Mesothelial cell of epicardium (in vitro differentiated cells): ENCODE results near the gene CT45A6. TPM values are rescaled to one million over a fixed set of nuclear protein-coding genes. Genes with fewer than 3 reads are reported as not detected.
"Not testable (repeated sequence)": the region's sequence is repeated elsewhere in the genome, so short reads cannot be mapped to it uniquely, and the experiment has no call there.

Source experiments
- DNase-seq, 2 experiments: peaks; one replicate each; pipeline ENCODE4 v3.0.0; 2021; ENCODE audit warnings: low spot score in 2 of 2; ENCODE audit not compliant: unreplicated experiment in 2 of 2
- H3K27ac Mint-ChIP-seq: 2 replicates; pipeline ENCODE4 v1.8.0; 2021; ENCODE audit warnings: mixed read lengths
- H3K27me3 Mint-ChIP-seq: 2 replicates; pipeline ENCODE4 v1.8.0; 2021; ENCODE audit warnings: low read depth, mixed read lengths
- H3K36me3 Mint-ChIP-seq: 2 replicates; pipeline ENCODE4 v1.8.0; 2021; ENCODE audit warnings: mixed read lengths
- H3K4me1 Mint-ChIP-seq: 2 replicates; pipeline ENCODE4 v1.8.0; 2021; ENCODE audit warnings: mixed read lengths
- H3K4me3 Mint-ChIP-seq: 2 replicates; pipeline ENCODE4 v1.8.0; 2021; ENCODE audit warnings: mild to moderate bottlenecking, moderate library complexity, mixed read lengths
- H3K9me3 Mint-ChIP-seq: 2 replicates; pipeline ENCODE4 v1.8.0; 2021; ENCODE audit warnings: mixed read lengths
- total RNA-seq: library from RNA; stranded (reverse); gene quantifications from 3 replicates; pipeline ENCODE4 v1.2.1, GENCODE V29; 2021

Gene CT45A6
- not detected in 3 replicates for total RNA-seq

- not testable (repeated sequence) for H3K27me3 Mint-ChIP-seq, DNase-seq, H3K36me3 Mint-ChIP-seq, H3K4me3 Mint-ChIP-seq, H3K4me1 Mint-ChIP-seq, H3K9me3 Mint-ChIP-seq, H3K27ac Mint-ChIP-seq
Measured at GRCh38 chrX:135802687-135803086, at the start of gene CT45A6. CT45A6 (minus strand) TSS chrX:135802787; CDS start chrX:135798993, 3,794 bp downstream.

GRCh38 chrX:135837180-135837579, 34.6 kb upstream of the CT45A6 start, which contains the start of gene CT45A7:
CT45A7 (minus strand) TSS chrX:135837280; CDS start chrX:135833533, 3,747 bp downstream.
- not testable (repeated sequence) for H3K4me1 Mint-ChIP-seq, DNase-seq, H3K27me3 Mint-ChIP-seq, H3K4me3 Mint-ChIP-seq, H3K36me3 Mint-ChIP-seq, H3K27ac Mint-ChIP-seq, H3K9me3 Mint-ChIP-seq

- not testable (repeated sequence) for DNase-seq, H3K27ac Mint-ChIP-seq, H3K4me1 Mint-ChIP-seq, H3K36me3 Mint-ChIP-seq, H3K4me3 Mint-ChIP-seq, H3K27me3 Mint-ChIP-seq, H3K9me3 Mint-ChIP-seq
Measured at GRCh38 chrX:135819912-135820311, 17.3 kb upstream of the CT45A6 start, which contains the start of gene CT45A2. CT45A2 (minus strand) TSS chrX:135820012; CDS start chrX:135816265, 3,747 bp downstream.

GRCh38 chrX:135785403-135785802, 17.2 kb downstream of the CT45A6 start, which contains the start of gene CT45A5:
CT45A5 (minus strand) TSS chrX:135785503; CDS start chrX:135781729, 3,774 bp downstream.
- not testable (repeated sequence) for H3K4me1 Mint-ChIP-seq, H3K27ac Mint-ChIP-seq, H3K4me3 Mint-ChIP-seq, H3K36me3 Mint-ChIP-seq, DNase-seq, H3K9me3 Mint-ChIP-seq, H3K27me3 Mint-ChIP-seq

- H3K4me3 Mint-ChIP-seq, H3K9me3 Mint-ChIP-seq, DNase-seq, H3K4me1 Mint-ChIP-seq, H3K27me3 Mint-ChIP-seq, H3K36me3 Mint-ChIP-seq, H3K27ac Mint-ChIP-seq: not testable (repeated sequence)
Measured at GRCh38 chrX:135768091-135768490, 34.5 kb downstream of the CT45A6 start, which contains the start of gene CT45A3. CT45A3 (minus strand) TSS chrX:135768191; CDS start chrX:135764444, 3,747 bp downstream.

GRCh38 chrX:135744739-135745138, 57.8 kb downstream of the CT45A6 start:
- not testable (repeated sequence) for H3K4me3 Mint-ChIP-seq, H3K4me1 Mint-ChIP-seq, H3K27ac Mint-ChIP-seq, H3K36me3 Mint-ChIP-seq, DNase-seq, H3K27me3 Mint-ChIP-seq
- peaks cover 43% of the 10 kb centered on the region for H3K9me3 Mint-ChIP-seq

Other genes with a start within 250 kb of the CT45A6 start
- gene CT45A1, start 89.1 kb downstream of the CT45A6 start, total RNA-seq: not detected in 3 replicates
- not detected in 3 replicates for gene CT45A3, start 34.6 kb downstream of the CT45A6 start, total RNA-seq
- not detected in 3 replicates for gene CT45A5, start 17.3 kb downstream of the CT45A6 start, total RNA-seq
- not detected in 3 replicates for gene CT45A2, start 17.2 kb upstream of the CT45A6 start, total RNA-seq
- not detected in 3 replicates for gene CT45A7, start 34.5 kb upstream of the CT45A6 start, total RNA-seq
- gene CT45A8, start 51.8 kb upstream of the CT45A6 start, total RNA-seq: not detected in 3 replicates
- not detected in 3 replicates for gene CT45A9, start 69.0 kb upstream of the CT45A6 start, total RNA-seq
- not detected in 3 replicates for gene CT45A10, start 90.7 kb upstream of the CT45A6 start, total RNA-seq
- gene SAGE1, start 90.9 kb upstream of the CT45A6 start, total RNA-seq: not detected in 3 replicates
- 16.7 to 17.6 TPM (median 16.9 TPM) in 3 replicates for gene MMGT1, start 171.2 kb upstream of the CT45A6 start, total RNA-seq
- 14.1 to 16.5 TPM (median 14.6 TPM) in 3 replicates for gene SLC9A6, start 182.6 kb upstream of the CT45A6 start, total RNA-seq